Limb (tissue), 2 donors: Measurements from ENCODE around the gene XYLT1.
A peak's percentile ranks its signal among the peaks of the same experiment; 100 is the strongest.

Source experiments
- DNase-seq, 2 donors: peaks; one replicate each; pipeline ENCODE4 v3.0.0-alpha.2; 2016; ENCODE audit errors: extremely low spot score in 2 of 2

The XYLT1 gene

DNA sequence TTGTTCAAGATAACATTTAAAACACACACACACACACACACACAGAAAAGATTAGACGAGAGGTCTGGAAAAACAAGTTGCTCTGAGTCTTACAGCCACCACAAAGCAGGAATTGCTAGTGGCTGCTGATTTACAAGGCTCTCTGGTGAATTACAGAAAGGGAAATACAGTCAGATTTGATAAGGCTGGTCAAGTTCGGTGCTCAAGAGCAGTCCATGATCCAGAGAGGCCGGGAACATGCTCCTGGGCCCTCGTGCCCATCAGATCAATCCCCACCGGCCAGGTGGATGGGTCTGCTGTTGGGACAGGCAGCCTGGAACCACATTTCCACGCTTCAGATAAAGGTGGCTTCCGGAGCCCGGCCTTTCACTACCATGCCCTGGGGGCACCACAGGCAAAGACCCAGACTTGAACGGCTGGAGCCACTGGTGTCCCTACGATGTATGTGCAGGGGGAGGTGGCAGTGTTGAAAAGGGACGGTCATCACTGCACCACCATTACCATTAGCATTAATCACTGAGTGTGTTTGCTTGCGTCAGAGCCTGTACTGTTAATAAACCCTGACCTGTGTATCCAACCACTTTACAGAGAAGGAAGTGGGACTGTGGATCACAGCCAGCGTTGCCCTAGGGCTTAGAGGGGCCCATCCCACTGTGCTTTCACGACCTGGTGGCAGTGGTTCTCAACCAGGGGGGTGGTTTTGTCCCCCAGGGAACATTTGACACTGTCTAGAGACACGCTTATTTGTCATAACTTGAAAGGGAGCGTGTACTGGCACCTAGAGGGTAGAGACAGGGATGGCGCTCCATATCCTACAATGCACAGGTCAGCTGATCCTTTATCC, 95.1 kb downstream of the XYLT1 start:
- DNase-seq, result no peak

GRCh38 chr16:17374668-17375255, 96.0 kb downstream of the XYLT1 start:
- DNase-seq, result no peak

DNA sequence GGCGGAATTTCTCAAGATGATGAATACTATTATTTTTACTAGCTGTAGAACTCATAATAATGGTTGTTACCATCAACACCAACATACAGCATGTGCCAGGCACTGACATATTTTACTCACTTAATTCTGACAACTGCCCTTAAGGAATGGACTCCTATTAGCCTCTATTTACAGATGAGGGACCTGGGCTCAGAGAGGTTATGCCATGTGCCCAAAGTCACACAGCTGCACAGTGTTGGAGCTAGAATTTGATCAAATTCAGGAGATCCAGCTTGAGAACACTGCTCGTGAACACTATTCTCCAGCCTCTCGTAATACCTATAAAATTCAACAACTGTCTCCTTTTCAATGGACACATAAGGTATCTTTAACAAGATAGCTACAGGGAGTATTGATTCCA, 97.2 kb downstream of the XYLT1 start:
- DNase-seq, result no peak

DNA sequence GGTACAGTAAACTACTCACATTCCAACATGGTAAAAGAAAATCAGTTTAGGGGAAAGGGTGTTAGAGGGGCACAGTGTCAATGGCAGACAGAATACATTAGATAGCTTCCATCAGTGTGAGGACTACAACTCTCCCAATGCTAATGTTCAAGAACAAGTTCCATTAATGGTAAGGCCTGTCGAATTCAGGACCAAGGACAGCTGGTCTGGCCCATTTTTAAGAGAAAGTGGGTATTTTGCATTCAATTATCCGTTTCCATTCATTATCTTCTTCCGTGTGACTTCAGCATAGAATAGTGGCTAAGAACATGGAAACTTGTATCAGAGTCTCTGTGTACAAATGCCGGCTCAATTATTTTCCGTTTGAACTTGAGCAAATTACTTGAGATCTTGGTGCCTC, 98.4 kb downstream of the XYLT1 start:
- DNase-seq, result no peak

- no peak for DNase-seq
These were observed 99.5 kb downstream of the XYLT1 start for GRCh38 chr16:17371299-17371698.

- DNase-seq, result no peak
These were observed 100.0 kb downstream of the XYLT1 start for GRCh38 chr16:17370731-17371285.

- no peak for DNase-seq
These were observed 100.5 kb downstream of the XYLT1 start for GRCh38 chr16:17370223-17370707.

GRCh38 chr16:17369421-17370222, 101.1 kb downstream of the XYLT1 start:
- DNase-seq, result no peak

DNA sequence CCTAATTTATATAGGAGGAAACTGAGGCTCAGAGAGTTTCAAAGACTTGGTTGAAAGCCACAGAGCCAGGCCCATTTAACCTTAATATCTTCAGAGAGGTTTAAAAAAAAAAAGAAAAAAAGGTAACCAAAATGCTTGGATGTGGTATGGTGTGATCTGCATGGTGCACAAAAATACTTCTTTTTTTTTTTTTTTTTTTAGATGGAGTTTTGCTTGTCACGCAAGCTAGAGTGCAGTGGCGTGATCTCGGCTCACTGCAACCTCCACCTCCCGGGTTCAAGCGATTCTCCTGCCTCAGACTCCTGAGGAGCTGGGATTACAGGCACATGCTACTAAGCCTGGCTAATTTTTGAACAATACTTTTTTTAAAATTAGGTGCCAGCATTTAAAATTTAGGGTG, 101.8 kb downstream of the XYLT1 start:
- no peak for DNase-seq

DNA sequence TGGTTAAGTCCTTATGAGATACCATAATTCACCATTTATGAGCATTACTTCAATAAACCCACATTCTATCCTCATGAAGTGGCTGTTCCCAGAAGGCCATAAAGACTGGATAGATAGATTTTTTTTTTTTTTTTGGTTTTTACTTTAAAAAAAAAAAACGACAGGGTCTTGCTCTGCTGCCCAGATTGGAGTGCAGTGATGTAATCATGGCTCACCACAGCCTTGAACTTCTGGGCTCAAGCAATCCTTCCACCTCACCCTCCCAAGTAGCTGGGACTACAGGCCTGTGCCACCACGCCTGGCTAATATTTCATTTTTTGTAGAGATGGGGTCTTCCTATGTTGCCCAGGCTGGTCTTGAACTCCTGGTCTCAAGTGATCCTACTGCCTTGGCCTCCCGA, 102.3 kb downstream of the XYLT1 start:
- no peak for DNase-seq

DNA sequence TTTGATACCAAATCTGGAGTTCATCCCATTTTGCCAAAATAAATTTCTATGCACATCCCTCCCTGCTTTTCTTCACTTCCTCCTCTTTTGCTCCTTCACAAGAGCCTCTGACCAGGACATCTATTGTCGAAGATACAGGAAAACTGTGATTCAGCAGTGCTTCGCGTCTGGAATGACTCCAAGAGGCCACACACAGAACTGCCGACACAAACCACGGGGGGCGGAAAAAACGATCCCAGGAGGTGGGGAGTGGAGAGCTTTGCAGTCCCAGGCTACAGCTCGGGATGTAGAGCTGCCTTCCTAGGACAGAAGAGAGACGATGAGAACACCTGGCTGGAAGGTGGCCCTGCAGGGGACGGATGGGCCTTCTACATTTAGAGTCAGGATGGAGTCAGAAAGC, 102.8 kb downstream of the XYLT1 start:
- peak in 1 of 2 donors; percentile 63 for DNase-seq

GRCh38 chr16:17367036-17367435, 103.7 kb downstream of the XYLT1 start:
- no peak for DNase-seq

GRCh38 chr16:17366299-17366961, 104.3 kb downstream of the XYLT1 start:
- DNase-seq, result no peak

- DNase-seq, result no peak
These were observed 105.0 kb downstream of the XYLT1 start for GRCh38 chr16:17365591-17366298.

DNA sequence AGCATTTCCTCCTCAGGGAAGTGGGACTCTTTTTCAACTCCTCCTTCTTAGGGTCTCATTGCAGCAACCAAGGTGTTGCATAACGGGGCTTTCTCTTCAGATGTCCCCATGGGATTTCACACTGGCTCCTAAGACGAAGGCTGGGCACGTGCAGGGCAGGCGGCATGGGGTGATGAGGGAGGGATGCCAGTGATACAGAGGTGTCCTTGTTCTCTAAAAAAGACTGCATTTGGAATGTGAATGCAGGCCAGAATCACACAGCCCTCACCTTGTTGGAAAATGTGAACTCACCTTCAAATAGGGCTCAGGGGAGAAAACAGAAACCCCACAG, 105.6 kb downstream of the XYLT1 start:
- DNase-seq, result no peak

- DNase-seq, result peak in 1 of 2 donors; percentile 62
These were observed 106.2 kb downstream of the XYLT1 start for GRCh38 chr16:17364319-17365210.

DNA sequence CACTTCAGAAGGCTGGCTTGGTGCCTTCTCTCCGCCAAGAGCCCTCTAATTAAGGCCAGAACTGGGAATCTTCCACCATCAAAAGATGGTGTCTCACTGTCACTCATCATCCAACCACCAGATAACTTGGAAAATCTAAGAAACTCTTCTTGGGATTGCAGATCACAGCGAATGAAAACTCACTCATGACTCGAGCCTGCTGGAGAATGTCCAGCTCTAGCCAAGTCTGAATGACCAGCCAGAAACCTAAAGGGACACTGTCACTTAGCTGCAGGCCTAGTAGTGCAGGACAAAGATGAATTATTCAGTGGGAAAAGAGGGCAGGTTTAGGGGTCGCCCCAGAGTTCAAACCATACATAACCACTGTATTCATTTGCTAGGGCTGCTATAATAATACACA, 107.8 kb downstream of the XYLT1 start:
- DNase-seq, result no peak

DNA sequence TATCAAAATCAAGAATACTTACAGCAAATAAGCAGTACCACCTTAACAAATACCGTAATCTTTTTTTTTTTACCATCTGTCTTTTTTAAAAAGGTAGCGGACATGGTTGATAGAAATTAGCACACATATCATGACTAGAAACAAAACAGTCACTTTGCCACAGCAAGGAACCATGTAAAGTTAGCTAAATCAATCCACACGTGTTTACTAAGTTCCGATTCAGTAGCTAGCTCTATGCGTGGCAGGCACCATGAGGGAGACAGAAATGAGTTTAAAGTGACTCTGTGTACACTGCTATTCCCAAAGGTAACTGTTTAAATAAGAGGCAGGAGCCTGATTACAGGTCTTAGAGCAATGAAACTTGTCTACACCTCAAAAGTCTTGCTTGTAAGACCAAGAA, 108.6 kb downstream of the XYLT1 start:
- DNase-seq, result no peak

GRCh38 chr16:17360693-17361122, 110.1 kb downstream of the XYLT1 start:
- no peak for DNase-seq
